Calu3 (cell line): ENCODE measurements around the gene C3orf38. TPM values are rescaled to one million over a fixed set of nuclear protein-coding genes. Genes with fewer than 3 reads are reported as not detected.

Experiments used
- BruUV-seq: library from RNA; stranded (reverse); fragments of 400-500 nt; replicated peaks from 2 replicates; lab custom pipeline; 2021; lab: Mats Ljungman, UMichigan
- CTCF ChIA-PET: fragments of 300-600 bp; sonication (Branson Sonifier 250); formaldehyde crosslinking; loops from one replicate; lab custom pipeline; 2022; ENCODE audit warnings: antibody characterized with exemption; lab: Charles Lee
- DNase-seq: peaks from one replicate; pipeline ENCODE4 v3.0.0; 2022
- H3K27ac Mint-ChIP-seq: one replicate; pipeline ENCODE4 v1.8.0; 2022; ENCODE audit warnings: mixed read lengths; ENCODE audit not compliant: unreplicated experiment
- H3K27me3 Mint-ChIP-seq: one replicate; pipeline ENCODE4 v1.8.0; 2022; ENCODE audit warnings: mixed read lengths; ENCODE audit not compliant: unreplicated experiment
- H3K36me3 Mint-ChIP-seq: one replicate; pipeline ENCODE4 v1.8.0; 2022; ENCODE audit warnings: mild to moderate bottlenecking, moderate library complexity, mixed read lengths; ENCODE audit not compliant: insufficient read depth, unreplicated experiment
- H3K4me1 Mint-ChIP-seq: one replicate; pipeline ENCODE4 v1.8.0; 2022; ENCODE audit warnings: mild to moderate bottlenecking, low read depth, mixed read lengths; ENCODE audit not compliant: unreplicated experiment
- H3K4me3 Mint-ChIP-seq: one replicate; pipeline ENCODE4 v1.8.0; 2022; ENCODE audit warnings: mild to moderate bottlenecking, low read depth, moderate library complexity, mixed read lengths; ENCODE audit not compliant: unreplicated experiment
- H3K9me3 Mint-ChIP-seq: one replicate; pipeline ENCODE4 v1.8.0; 2022; ENCODE audit warnings: low read depth, mixed read lengths; ENCODE audit not compliant: unreplicated experiment
- intact Hi-C: fragments of 100-400 bp; cut with micrococcal nuclease; formaldehyde crosslinking; loops from one replicate; pipeline ENCODE4 v1.10.0; 2022; ENCODE audit not compliant: unreplicated experiment
- total RNA-seq: library from RNA; stranded (reverse); gene quantifications from 2 replicates; pipeline ENCODE4 v1.2.3, GENCODE V29; 2022
- TF ChIP-seq, protein P1 (sequence below): fragments of 200-600 bp; IDR thresholded peaks from one replicate; pipeline ENCODE4 v1.8.0; 2022; ENCODE audit warnings: antibody characterized with exemption; ENCODE audit not compliant: unreplicated experiment

Gene C3orf38
- total RNA-seq, 1 experiment from 2014 or later, result 21.6 TPM

DNA sequence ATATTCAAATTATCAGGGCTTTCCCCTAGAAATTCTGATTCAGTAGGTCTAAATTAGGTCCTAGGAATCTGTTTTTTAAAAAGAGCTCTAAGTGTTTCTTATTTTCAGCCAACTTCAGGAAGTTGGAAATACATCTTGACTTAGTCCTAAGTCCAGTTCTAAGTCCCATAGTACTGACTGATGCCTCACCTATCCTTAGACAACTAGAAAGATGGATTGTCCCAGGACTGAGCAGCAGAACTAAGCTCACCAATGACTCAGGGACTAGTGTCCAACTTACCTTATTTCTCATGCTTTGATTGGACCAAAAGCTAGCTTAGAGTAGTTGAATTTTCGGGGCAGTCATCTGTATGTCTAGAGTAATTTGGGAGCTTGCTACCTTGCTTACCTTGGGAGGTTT is 26.2 kb upstream of the C3orf38 start:
- intact Hi-C loops, result no loop called here
- Mint-ChIP-seq H3K27ac (no peak overlapping the region), H3K4me1 (peaks cover 9% of the 10 kb centered on the region), H3K9me3 (no peaks in the 10 kb centered on the region), H3K4me3 (no peak overlapping the region), H3K27me3 (no peaks in the 10 kb centered on the region), H3K36me3 (peaks cover 6% of the 10 kb centered on the region)
- DNase-seq, result no peak
- TF ChIP-seq, protein P1, sequence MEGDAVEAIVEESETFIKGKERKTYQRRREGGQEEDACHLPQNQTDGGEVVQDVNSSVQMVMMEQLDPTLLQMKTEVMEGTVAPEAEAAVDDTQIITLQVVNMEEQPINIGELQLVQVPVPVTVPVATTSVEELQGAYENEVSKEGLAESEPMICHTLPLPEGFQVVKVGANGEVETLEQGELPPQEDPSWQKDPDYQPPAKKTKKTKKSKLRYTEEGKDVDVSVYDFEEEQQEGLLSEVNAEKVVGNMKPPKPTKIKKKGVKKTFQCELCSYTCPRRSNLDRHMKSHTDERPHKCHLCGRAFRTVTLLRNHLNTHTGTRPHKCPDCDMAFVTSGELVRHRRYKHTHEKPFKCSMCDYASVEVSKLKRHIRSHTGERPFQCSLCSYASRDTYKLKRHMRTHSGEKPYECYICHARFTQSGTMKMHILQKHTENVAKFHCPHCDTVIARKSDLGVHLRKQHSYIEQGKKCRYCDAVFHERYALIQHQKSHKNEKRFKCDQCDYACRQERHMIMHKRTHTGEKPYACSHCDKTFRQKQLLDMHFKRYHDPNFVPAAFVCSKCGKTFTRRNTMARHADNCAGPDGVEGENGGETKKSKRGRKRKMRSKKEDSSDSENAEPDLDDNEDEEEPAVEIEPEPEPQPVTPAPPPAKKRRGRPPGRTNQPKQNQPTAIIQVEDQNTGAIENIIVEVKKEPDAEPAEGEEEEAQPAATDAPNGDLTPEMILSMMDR, result no peak
- CTCF ChIA-PET, result interaction anchor here (1.5 kb wide), 1 partner anchor 10 kb away, joined by 3 read pairs; no protein-coding TSS in a partner anchor
- BruUV-seq, result no TSS peak

DNA sequence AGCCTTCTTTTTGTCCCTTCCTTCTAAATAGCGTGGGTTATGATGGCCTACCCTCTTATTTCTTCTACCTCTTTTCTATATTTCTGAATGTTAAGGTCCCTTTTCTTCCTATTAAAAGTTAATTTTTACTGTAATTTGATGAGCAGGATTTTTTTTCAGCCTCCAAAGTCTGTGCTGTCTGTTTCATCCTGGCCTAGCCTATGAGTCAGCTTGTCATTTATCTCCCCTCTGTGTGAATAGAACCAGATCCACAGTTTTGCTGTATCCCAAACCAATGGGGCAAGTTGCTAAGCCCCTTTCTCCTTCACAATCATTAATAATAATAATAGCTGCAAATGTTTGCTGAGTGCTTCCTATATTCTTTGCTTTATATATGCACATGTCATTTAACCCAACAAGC is 18.1 kb upstream of the C3orf38 start:
- intact Hi-C loops, result no loop called here
- Mint-ChIP-seq H3K36me3 (peaks cover 5% of the 10 kb centered on the region), H3K4me1 (peaks cover 9% of the 10 kb centered on the region), H3K4me3 (no peak overlapping the region), H3K9me3 (no peaks in the 10 kb centered on the region), H3K27me3 (no peaks in the 10 kb centered on the region), H3K27ac (no peak overlapping the region)
- BruUV-seq, result no TSS peak
- CTCF ChIA-PET, result no interaction called here
- TF ChIP-seq, protein P1, result no peak
- DNase-seq, result no peak

DNA sequence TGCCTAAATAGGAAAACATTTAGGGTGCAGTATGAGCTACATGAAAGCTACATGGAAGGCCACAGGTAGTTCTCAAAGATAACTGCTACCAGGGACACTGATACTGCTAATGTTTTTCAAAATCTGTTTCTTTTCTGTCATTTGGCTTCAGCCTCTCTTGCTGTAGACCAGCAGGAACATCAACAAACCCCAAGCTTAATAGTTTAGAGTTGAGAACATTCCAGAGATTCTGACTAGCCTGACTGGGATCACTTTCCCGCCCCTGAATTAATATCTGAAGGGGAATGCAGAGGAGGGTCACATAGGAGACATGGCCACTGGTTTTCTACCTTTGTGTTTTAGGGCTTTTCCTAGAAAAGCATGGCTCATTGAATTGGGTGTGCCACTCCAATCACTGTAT is 16.9 kb upstream of the C3orf38 start:
- H3K4me3 Mint-ChIP-seq, result no peak overlapping the region
- intact Hi-C loops, result no loop called here
- no peak overlapping the region for H3K27ac Mint-ChIP-seq
- H3K27me3 Mint-ChIP-seq, result no peaks in the 10 kb centered on the region
- no peaks in the 10 kb centered on the region for H3K9me3 Mint-ChIP-seq
- CTCF ChIA-PET, result no interaction called here
- TF ChIP-seq, protein P1, result no peak
- H3K36me3 Mint-ChIP-seq, result peaks cover 5% of the 10 kb centered on the region
- no TSS peak for BruUV-seq
- H3K4me1 Mint-ChIP-seq, result no peaks in the 10 kb centered on the region
- DNase-seq, result no peak

DNA sequence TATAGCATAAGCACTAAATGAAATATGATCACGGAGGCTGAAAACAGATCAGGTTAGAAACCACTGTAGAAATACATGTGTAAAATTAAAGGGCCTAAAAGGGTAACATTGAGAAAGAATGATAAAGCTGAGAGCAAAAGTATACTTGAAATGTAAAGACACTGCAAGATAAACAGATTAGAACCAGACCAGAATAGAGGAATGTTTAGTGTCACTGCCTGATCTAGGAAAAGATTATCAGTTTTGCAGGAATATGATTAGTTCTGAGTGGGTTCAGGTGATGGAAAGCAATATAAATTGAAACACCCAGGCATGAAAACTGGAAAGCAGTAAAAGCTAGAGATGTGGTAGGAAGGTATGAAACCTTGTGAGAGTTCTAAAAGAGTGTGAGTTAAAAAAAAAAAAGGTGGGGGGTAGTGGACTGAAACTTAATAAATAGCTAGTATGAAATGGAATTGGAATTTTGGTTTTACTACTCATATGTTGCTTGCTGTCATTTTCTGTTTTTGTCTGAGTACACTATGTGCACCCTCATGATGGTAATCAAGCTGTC is 16.0 kb upstream of the C3orf38 start:
- DNase-seq, result no peak
- Mint-ChIP-seq H3K27me3 (no peaks in the 10 kb centered on the region), H3K27ac (no peak overlapping the region), H3K4me1 (no peaks in the 10 kb centered on the region), H3K36me3 (peaks cover 5% of the 10 kb centered on the region), H3K4me3 (no peak overlapping the region), H3K9me3 (no peaks in the 10 kb centered on the region)
- CTCF ChIA-PET, result no interaction called here
- TF ChIP-seq, protein P1, result no peak
- intact Hi-C loops, result no loop called here
- no TSS peak for BruUV-seq
